Fibroblast of mammary gland (primary cell): ENCODE measurements around the gene FAM149B1.

Source experiments
- DNase-seq: peaks from one replicate; pipeline ENCODE4 v3.0.0-alpha.2; 2010; ENCODE audit warnings: low read depth
- H3K4me3 ChIP-seq: 2 replicates; pipeline ENCODE4 v1.5.1; 2011; ENCODE audit warnings: low read depth, mild to moderate bottlenecking, low read length, moderate library complexity; ENCODE audit not compliant: control insufficient read depth
- CTCF ChIP-seq: conservative IDR thresholded peaks from 2 replicates; pipeline ENCODE4 v1.5.1; 2011; ENCODE audit warnings: low read depth, low read length, inconsistent platforms; ENCODE audit not compliant: control insufficient read depth, insufficient read depth

FAM149B1 gene

GRCh38 chr10:73211106-73211811, 43.3 kb downstream of the FAM149B1 start:
- DNase-seq: no peak
- H3K4me3 ChIP-seq: no peak overlapping the region
- no peak for TF ChIP-seq CTCF

- no peak for TF ChIP-seq CTCF
- DNase-seq: no peak
- H3K4me3 ChIP-seq: no peak overlapping the region
Measured at GRCh38 chr10:73215749-73216148, 47.8 kb downstream of the FAM149B1 start.

- no peak for DNase-seq
- TF ChIP-seq CTCF: no peak
- H3K4me3 ChIP-seq: no peak overlapping the region
Measured at GRCh38 chr10:73217628-73218027, 49.7 kb downstream of the FAM149B1 start.

GRCh38 chr10:73218431-73219191, 50.7 kb downstream of the FAM149B1 start:
- DNase-seq: peak; percentile 39
- no peak overlapping the region for H3K4me3 ChIP-seq
- TF ChIP-seq CTCF: peak; percentile 49

- no peak for TF ChIP-seq CTCF
- DNase-seq: no peak
Measured at GRCh38 chr10:73219384-73219783, 51.5 kb downstream of the FAM149B1 start.

GRCh38 chr10:73220989-73221388, 53.1 kb downstream of the FAM149B1 start:
- no peak overlapping the region for H3K4me3 ChIP-seq
- TF ChIP-seq CTCF: no peak
- no peak for DNase-seq

More at GRCh38 chr10:73219384-73219783, 51.5 kb downstream of the FAM149B1 start:
- no peak overlapping the region for H3K4me3 ChIP-seq
